ENCODE measurements around the gene TAS1R3.

DNA sequence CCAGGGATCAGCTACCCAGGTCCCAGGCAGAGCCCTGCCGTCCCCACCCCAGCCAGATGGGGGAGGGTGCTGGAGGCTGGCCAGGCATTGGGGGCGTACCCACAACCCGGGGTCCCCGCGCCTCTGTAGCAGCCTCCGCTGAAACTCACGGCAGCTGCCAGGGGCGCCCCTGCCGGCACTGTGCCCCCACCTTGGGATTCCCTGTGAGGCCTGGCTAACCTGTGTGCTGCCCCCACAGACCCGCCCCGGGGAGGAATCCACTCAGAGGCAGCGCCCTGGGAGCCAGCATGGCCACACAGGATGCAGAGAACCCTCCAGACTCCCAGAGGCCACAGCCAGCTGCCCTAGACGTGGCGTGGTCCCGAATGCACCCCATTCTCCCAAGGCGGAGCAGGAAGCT lies 14.3 kb downstream of the TAS1R3 start:
- no peak for TF ChIP-seq POLR2A (IDR thresholded peaks at IDR 0.05; ENCODE audit: low read length)
- TF ChIP-seq GATA1 (IDR thresholded peaks at IDR 0.05; ENCODE audit: low read depth, low read length), result no peak

Data from erythroblast (primary cell).